AG04450 (cell line): ENCODE data around the gene TMEM144. TPM values are rescaled to one million over a fixed set of nuclear protein-coding genes. Genes with fewer than 3 reads are reported as not detected.

ENCODE experiments used
- CTCF ChIA-PET: fragments of 300-600, 350-600 bp; formaldehyde crosslinking; extraction: SDS; loops from one replicate; lab custom pipeline; 2022; ENCODE audit warnings: antibody characterized with exemption, inconsistent platforms; lab: Charles Lee
- POLR2A ChIA-PET: fragments of 350-600 bp; formaldehyde crosslinking; extraction: SDS; loops from one replicate; lab custom pipeline; 2021; ENCODE audit warnings: antibody characterized with exemption, inconsistent platforms; lab: Yijun Ruan, JAX
- DNase-seq: peaks from one replicate; pipeline ENCODE4 v3.0.0-alpha.2; 2011; ENCODE audit warnings: low read depth, low spot score
- H3K27ac ChIP-seq: one replicate; pipeline ENCODE4 v1.5.1; 2012; ENCODE audit warnings: low read depth, low read length, control low read depth
- H3K27me3 ChIP-seq: one replicate; pipeline ENCODE4 v1.6.0; 2012; ENCODE audit warnings: low read length; ENCODE audit not compliant: control insufficient read depth, insufficient read depth
- H3K4me3 ChIP-seq: 2 replicates; pipeline ENCODE4 v1.5.1; 2011; ENCODE audit warnings: mild to moderate bottlenecking, low read depth, low read length, control low read depth
- H3K9me3 ChIP-seq: 2 replicates; pipeline ENCODE4 v1.5.1; 2012; ENCODE audit warnings: low read length; ENCODE audit not compliant: control insufficient read depth, insufficient read depth
- polyA plus RNA-seq: library from polyadenylated mRNA; depleted of rRNA; stranded (reverse); fragments of >200 nt; gene quantifications from 2 replicates; pipeline ENCODE4 v1.2.3, GENCODE V29; 2011
- TF ChIP-seq, protein P1 (sequence below): IDR thresholded peaks from 2 replicates; pipeline ENCODE4 v1.5.1; 2011; ENCODE audit warnings: low read depth, low read length, control low read depth, inconsistent platforms

TMEM144 gene
- polyA plus RNA-seq, 1 experiment, result 0.82 TPM

DNA sequence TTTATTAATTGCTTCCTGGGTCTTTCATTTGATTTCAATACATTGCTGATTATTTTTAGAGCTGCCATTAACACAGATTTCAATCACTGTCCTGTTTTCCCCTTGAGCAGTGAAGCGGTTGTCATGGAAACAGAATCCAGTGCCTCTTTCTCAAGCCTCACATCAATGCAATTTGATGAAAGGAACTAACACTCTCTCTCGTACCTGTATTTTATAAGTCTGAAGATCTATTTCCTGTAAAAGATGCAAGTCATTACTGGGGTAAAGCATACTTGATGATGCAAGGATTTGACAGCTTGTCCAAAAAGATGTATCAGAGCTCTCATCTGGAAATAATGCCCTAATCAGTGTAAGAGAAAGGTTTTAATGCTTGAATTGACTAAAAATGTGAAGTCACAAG is 19.6 kb upstream of the TMEM144 start:
- TF ChIP-seq, protein P1, sequence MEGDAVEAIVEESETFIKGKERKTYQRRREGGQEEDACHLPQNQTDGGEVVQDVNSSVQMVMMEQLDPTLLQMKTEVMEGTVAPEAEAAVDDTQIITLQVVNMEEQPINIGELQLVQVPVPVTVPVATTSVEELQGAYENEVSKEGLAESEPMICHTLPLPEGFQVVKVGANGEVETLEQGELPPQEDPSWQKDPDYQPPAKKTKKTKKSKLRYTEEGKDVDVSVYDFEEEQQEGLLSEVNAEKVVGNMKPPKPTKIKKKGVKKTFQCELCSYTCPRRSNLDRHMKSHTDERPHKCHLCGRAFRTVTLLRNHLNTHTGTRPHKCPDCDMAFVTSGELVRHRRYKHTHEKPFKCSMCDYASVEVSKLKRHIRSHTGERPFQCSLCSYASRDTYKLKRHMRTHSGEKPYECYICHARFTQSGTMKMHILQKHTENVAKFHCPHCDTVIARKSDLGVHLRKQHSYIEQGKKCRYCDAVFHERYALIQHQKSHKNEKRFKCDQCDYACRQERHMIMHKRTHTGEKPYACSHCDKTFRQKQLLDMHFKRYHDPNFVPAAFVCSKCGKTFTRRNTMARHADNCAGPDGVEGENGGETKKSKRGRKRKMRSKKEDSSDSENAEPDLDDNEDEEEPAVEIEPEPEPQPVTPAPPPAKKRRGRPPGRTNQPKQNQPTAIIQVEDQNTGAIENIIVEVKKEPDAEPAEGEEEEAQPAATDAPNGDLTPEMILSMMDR, result no peak
- ChIA-PET CTCF (interaction anchor here (1.0 to 4.0 kb wide), 2 partner anchors 8 to 65 kb away, joined by 3 to 37 read pairs; no protein-coding TSS in a partner anchor), POLR2A (no interaction called here)
- Histone ChIP-seq H3K4me3 (no peak overlapping the region), H3K27me3 (peaks cover 2% of the 10 kb centered on the region), H3K27ac (no peak overlapping the region), H3K9me3 (no peaks in the 10 kb centered on the region)
- DNase-seq, result no peak

DNA sequence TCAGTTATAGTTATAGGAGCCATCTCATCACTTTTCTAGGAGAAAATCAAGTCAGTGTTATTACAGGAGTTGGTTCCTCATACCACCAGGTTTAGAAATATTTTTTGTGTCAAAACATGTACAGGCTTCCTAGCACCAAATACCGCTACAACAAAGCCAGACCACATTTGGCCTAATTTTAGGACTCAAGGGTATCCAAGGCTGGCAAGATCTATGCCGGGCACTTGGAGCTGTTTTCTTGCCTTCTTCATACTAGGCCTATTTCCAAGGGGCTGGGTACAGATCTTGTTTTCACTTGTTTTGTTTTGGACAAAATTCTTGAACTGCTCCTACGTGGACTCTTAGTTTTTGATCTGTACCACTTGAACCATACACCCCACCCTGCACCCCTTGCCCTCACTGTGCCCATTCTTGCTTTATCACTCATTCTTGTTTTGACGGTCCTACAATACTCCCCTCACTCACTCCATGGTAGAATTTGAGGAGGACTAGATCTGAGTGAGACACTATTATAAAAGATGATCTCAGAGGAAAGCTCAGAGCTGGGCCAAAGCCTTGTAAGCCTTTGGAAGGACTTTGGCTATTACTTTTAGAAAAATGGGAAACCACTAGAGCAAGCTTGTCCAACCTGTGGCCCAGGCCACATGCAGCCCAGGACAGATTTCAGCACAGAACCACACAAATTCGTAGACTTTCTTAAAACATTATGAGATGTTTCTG is 17.7 kb upstream of the TMEM144 start:
- no peak overlapping the region for H3K27ac ChIP-seq
- TF ChIP-seq, protein P1, result no peak
- no peaks in the 10 kb centered on the region for H3K9me3 ChIP-seq
- no peak for DNase-seq
- ChIA-PET POLR2A (no interaction called here), CTCF (interaction anchor here (0.6 to 4.0 kb wide), 20 partner anchors 10 to 433 kb away, joined by 3 to 40 read pairs (median 4); partner anchors contain the start of gene TMEM144)
- H3K27me3 ChIP-seq, result peaks cover 2% of the 10 kb centered on the region
- no peak overlapping the region for H3K4me3 ChIP-seq

DNA sequence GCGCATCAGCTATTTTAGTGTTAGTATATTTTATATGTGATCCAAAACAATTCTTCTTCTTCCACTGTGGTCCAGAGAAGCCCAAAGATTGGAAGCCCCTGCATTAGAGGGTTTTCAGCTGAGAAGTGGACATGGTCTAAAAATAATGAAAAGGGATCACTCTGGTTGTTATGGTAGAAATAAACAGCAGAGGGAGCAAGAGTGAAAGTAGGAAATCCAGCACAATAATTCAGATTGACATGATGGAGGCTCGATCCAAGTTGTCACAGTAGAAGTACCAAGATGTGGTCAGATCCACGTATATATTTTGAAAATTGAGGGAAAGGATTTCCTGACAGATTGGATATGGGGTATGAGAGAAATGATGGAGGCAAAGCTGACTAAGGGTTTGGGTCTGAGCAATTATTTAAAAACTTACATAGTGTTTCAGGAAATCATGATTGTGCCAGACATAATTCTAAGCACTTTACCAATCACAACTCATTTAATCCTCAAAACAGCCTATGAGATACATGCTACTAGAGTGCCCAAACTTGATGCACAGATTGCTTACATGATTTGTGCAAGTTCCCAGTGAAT is 17.0 kb upstream of the TMEM144 start:
- H3K27me3 ChIP-seq, result peaks cover 2% of the 10 kb centered on the region
- TF ChIP-seq, protein P1, result peak; percentile 62
- no peak for DNase-seq
- no peak overlapping the region for H3K27ac ChIP-seq
- ChIA-PET CTCF (interaction anchor here (0.6 to 4.0 kb wide), 19 partner anchors 11 to 432 kb away, joined by 3 to 40 read pairs (median 4); partner anchors contain the start of gene TMEM144), POLR2A (no interaction called here)
- H3K4me3 ChIP-seq, result no peak overlapping the region
- H3K9me3 ChIP-seq, result no peaks in the 10 kb centered on the region

DNA sequence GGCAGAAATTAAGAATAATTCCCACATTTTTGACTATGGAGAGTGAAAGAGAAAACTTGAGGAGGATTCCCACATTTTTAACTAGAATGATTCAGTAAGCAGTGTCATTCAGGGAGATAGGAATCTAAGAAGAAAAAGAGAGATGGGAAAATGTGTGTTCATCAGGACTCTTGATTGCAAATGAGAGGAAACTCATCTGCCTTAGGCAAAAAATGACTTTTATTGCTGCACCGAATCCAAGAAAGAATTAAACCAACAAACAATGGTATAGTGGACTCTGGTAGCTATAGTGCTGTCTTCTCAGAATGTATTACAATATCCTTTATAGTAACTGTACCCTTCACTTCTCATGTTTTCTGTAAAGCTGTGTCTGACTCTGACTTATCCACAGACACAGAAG is 15.0 kb upstream of the TMEM144 start:
- Histone ChIP-seq H3K27me3 (no peaks in the 10 kb centered on the region), H3K4me3 (no peak overlapping the region), H3K27ac (no peak overlapping the region), H3K9me3 (no peaks in the 10 kb centered on the region)
- CTCF ChIA-PET, result interaction anchor here (0.9 kb wide), 1 partner anchor 57 kb away, joined by 3 read pairs; no protein-coding TSS in a partner anchor
- POLR2A ChIA-PET, result no interaction called here
- TF ChIP-seq, protein P1, result no peak
- no peak for DNase-seq

DNA sequence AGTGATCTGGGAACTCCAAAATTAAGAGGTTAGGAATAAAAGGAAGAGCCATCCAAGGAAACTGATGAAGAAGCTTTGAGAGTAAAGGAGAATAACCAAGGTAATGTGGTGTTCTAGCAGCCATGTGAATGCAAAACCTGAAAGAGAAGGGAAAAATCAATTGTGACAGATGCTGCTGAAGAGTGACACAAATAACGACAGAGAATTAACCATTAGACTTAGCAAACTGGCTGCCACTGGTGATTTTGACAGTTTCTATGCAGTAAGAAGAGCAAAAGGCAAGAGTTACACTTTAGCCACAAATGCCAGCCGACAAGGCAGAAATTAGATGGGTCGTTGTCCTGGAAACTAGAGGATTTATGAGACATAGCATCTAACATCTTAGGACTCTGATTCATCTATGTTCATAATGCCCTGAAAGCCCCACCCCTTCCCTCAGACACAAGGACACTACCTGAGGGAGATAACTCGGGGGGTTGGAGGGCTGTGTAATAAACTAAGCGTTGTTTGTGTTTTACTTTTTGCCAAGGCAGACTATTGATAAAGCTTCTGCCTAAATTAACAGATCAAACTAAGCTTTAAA is 13.0 kb upstream of the TMEM144 start:
- TF ChIP-seq, protein P1, result no peak
- H3K27ac ChIP-seq, result no peak overlapping the region
- ChIA-PET CTCF (no interaction called here), POLR2A (no interaction called here)
- no peak overlapping the region for H3K4me3 ChIP-seq
- DNase-seq, result no peak
- H3K9me3 ChIP-seq, result no peaks in the 10 kb centered on the region
- no peaks in the 10 kb centered on the region for H3K27me3 ChIP-seq
